ENCODE data around the gene TCF7L1. TPM values are rescaled to one million over a fixed set of nuclear protein-coding genes. Genes with fewer than 3 reads are reported as not detected.
"Not testable (repeated sequence)": the region's sequence is repeated elsewhere in the genome, so short reads cannot be mapped to it uniquely, and the experiment has no call there.

Gene TCF7L1
- total RNA-seq, 1 donor from 2014 or later, result 4.2 TPM

GRCh38 chr2:85323351-85323987 is 190.3 kb downstream of the TCF7L1 start:
- no peak for DNase-seq (ENCODE audit: low read depth in 2 of 2)

DNA sequence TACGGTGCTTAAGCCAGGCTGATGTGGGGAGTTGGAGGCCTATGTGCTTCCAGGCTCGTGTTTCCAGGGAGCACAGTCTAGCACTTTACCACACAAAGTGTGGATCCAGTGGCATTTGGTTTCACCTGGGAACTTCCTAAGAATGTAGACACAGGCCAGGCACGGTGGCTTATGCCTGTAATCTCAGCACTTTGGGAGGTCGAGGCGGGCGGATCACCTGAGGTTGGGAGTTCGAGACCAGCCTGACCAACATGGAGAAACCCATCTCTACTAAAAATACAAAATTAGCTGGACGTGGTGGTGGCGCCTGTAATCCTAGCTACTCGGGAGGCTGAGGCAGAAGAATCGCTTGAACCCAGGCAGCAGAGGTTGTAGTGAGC is 190.8 kb downstream of the TCF7L1 start:
- DNase-seq (ENCODE audit: low read depth in 2 of 2), result not testable (repeated sequence)

DNA sequence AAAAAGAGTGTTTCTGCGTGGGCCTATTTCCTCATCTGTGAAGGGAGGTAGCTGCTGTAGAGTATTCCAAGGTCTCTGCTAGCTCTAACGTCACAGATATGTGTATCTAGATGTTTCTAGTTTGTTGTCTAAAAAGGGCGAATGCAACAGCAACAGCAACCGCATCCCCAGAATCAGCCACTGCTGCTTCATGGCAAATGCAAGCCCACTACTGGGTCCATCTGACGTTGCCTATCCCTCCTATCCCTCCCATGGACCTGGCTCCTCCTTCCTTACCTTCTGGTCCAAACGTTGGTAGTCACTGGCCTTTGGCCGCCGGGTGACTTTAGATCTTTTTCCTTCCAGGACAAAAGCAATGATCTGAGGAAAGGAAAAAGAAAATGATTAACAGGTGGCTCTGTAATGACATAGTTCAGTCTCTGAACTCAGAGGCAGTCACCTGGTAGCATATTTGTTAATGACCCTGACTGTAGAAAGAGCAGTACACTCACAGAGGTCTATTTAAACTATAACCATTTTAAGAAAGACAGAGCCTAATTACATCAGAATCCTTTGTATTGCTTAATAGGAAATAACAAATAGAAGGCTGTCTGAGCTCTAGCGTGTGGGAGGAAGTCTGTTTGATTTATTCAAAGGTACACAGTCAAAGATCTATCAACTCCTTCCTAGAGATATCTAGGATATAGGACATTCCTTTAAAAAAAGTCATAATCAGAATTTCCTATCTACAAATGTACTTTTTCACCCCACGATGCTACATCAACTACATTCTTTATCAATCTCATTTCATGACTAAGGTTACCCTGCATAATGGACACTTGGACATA is 191.7 kb downstream of the TCF7L1 start:
- peak in 1 of 2 donors; percentile 58 for DNase-seq (ENCODE audit: low read depth in 2 of 2)

GRCh38 chr2:85325466-85325811 is 192.2 kb downstream of the TCF7L1 start:
- DNase-seq (ENCODE audit: low read depth in 2 of 2), result no peak

DNA sequence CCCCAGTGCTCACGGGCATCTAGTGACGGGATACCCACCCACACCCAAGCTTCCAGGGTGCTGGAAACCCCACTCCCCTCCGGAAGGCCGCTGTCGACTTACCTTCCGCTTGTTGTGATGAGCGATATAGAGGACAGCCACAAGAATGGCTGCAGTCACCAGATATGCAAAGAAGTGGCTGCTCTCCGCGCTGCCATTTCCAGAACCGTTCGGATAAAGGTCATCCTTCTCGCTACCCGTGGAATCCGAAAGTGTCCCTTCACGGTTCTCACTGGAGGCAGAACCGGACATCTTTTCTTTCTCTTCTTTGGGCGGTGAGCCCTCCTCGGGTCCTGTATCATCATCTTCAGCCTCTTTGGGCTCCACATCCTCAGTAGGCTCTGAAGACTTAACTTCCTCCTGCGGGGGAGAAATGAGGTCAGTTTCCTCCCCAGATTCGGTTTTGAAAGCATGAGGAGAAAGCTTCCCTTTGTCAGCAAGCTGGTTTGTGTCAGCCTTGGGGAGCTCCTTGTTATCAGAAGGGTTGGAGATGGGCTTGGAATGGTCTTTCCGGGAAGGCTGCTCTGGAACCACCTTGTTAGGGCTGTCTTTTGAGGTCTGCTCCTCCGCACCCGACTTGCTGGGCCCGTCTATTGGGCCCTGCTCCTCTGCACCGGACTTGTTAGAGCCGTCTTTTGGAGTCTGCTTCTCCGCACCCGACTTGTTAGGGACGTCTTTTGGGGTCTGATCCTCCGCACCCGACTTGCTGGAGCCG is 193.4 kb downstream of the TCF7L1 start:
- DNase-seq (ENCODE audit: low read depth in 2 of 2), result peak in 1 of 2 donors; percentile 31

- DNase-seq (ENCODE audit: low read depth in 2 of 2), result peak in 1 of 2 donors; percentile 54
Measured at GRCh38 chr2:85327160-85327821, 194.1 kb downstream of the TCF7L1 start.

GRCh38 chr2:85327822-85328617 is 194.8 kb downstream of the TCF7L1 start, which contains the start of gene TGOLN2:
TSS of gene TGOLN2 (minus strand) at chr2:85327989. CDS start at chr2:85327962, 27 bp downstream.
- peak; percentile 60 to 91 for DNase-seq (ENCODE audit: low read depth in 2 of 2)

- DNase-seq (ENCODE audit: low read depth in 2 of 2), result no peak
Measured at GRCh38 chr2:85329181-85329651, 196.0 kb downstream of the TCF7L1 start.

DNA sequence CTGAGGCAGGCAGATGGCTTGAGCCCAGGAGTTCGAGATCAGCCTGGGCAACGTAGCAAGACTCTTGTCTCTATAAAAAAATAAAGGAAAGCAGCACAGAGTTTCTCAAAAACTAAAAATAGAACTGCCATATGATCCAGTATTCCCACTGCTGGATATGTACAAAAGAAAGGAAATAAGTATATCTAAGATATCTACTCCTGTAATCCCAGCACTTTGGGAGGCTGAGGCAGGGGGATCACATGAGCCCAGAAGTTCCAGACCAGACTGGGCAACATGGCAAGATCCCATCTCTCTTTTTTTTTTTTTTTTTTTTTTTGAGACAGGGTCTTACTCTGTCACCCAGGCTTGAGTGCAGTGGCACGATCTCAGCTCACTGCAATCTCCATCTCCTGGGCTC is 196.5 kb downstream of the TCF7L1 start:
- DNase-seq (ENCODE audit: low read depth in 2 of 2), result not testable (repeated sequence)

GRCh38 chr2:85330839-85331636 is 197.8 kb downstream of the TCF7L1 start:
- DNase-seq (ENCODE audit: low read depth in 2 of 2), result no peak

DNA sequence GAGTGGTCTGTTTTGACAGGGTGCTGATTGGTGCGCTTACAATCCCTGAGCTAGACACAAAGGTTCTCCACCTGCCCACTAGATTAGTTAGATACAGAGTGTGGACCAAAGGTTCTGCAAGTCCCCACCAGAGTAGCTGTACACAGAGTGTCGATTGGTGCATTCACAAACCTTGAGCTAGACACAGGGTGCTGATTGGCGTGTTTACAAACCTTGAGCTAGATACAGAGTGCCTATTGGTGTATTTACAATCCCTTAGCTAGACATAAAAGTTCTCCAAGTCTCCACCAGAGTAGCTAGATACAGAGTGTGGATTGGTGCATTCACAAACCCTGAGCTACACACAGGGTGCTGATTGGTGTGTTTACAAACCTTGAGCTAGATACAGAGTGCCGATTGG is 200.7 kb downstream of the TCF7L1 start:
- DNase-seq (ENCODE audit: low read depth in 2 of 2), result not testable (repeated sequence)

- no peak for DNase-seq (ENCODE audit: low read depth in 2 of 2)
Measured at GRCh38 chr2:85334928-85335327, 201.7 kb downstream of the TCF7L1 start.

GRCh38 chr2:85340034-85340892 is 207.1 kb downstream of the TCF7L1 start:
- no peak for DNase-seq (ENCODE audit: low read depth in 2 of 2)

DNA sequence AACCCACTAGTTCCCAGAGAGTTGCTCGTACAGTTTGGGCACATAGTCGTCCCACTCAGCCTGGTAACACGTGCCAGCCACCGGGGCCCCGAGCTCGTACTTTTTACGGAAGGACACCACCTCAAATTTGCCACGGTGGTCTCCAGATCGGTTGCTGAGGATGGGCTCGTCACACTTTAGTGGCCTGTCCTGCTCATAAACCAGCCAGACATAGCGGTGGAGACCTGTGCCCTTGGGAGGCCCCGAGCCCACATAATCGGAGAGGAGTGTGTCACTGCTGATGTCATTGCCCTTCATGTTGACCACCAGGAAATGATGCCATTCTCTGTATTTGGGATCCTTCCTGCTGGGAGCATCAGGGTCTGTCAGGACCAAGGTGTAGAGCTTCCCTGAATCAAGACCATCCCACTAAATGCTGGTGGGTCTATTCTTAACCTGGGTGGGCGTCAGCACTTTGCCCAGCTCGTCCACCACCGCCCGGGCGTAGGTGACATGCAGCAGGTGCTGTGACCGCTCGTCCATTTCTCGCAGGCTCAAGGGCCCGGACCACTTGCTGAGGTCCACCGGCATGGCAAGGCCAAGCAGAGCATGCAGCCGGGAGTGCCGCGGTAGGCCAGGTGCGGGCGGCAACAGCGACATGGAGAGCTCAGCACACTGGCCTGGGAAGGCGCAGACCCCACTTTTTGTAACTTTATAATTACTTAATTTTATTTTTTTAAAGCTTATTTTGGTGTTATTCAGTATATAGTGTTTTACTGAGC is 208.3 kb downstream of the TCF7L1 start:
- no peak for DNase-seq (ENCODE audit: low read depth in 2 of 2)

- no peak for DNase-seq (ENCODE audit: low read depth in 2 of 2)
Measured at GRCh38 chr2:85342156-85342555, 209.0 kb downstream of the TCF7L1 start.

DNA sequence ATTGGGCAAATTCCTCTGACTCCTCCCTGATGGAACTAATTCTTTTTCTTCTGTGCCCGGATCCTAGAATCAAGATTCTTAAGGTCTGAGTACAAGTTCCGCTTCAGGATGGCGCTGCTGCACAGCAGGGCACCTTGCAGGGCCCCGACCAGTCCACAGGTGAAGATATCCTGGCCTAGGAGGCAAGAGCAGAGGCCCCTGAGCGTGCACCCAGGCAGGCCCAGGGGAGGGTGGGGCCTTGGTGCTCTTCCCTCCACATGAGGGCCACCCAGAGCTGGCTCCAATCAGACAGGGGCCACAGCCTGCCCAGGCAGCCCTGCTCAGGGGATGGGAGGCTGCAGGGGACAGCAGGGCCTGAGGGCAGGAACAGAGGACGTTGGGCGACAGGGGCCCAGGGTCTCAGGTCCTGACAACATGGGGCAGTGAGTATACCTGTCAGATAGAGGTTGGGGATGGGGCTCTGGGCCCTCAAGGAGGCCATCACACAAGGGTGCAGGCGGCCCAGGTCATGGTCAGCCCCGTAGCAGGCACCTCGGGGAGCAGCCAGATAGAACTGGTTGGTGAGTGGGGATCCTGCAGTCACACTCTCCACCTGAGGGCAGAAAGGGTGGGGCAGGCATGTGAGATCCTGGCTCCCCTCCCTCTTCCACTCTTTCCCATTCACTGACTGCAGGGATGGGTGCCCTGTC is 210.2 kb downstream of the TCF7L1 start:
- not testable (repeated sequence) for DNase-seq (ENCODE audit: low read depth in 2 of 2)

GRCh38 chr2:85344356-85344954 is 211.3 kb downstream of the TCF7L1 start:
- DNase-seq (ENCODE audit: low read depth in 2 of 2), result no peak

All from dermis microvascular lymphatic vessel endothelial cell (primary cell).